HG02759 (cell line): ENCODE results near the gene TRIM13.
"Not testable (repeated sequence)": the region's sequence is repeated elsewhere in the genome, so short reads cannot be mapped to it uniquely, and the experiment has no call there.

Experiments
- ATAC-seq: cut with Tn5 transposase; IDR thresholded peaks from one replicate; pipeline ENCODE4 v1.9.1; 2021; ENCODE audit warnings: mild to moderate bottlenecking, moderate library complexity; ENCODE audit not compliant: unreplicated experiment

TRIM13 gene

GRCh38 chr13:50055454-50055853, 58.6 kb downstream of the TRIM13 start:
- no peak for ATAC-seq

GRCh38 chr13:50060718-50061117, 63.9 kb downstream of the TRIM13 start:
- no peak for ATAC-seq

GRCh38 chr13:50062336-50062735, 65.5 kb downstream of the TRIM13 start:
- ATAC-seq: not testable (repeated sequence)

GRCh38 chr13:50065712-50066111, 68.9 kb downstream of the TRIM13 start:
- ATAC-seq: no peak
